Neural cell (in vitro differentiated cells): ENCODE data around the gene OVCA2. TPM values are rescaled to one million over a fixed set of nuclear protein-coding genes. Genes with fewer than 3 reads are reported as not detected.

ENCODE experiments used
- H2AFZ ChIP-seq: fragments of 200-600, 300-800 bp; sonication (generic), shearing (Covaris generic); 2 replicates; pipeline ENCODE4 v1.6.0; 2014; ENCODE audit warnings: low read depth, mild to moderate bottlenecking, antibody characterized with exemption, low read length, moderate library complexity
- H3F3A ChIP-seq: fragments of 200-600 bp; shearing (Covaris generic); 2 replicates; pipeline ENCODE4 v1.6.1; 2016; ENCODE audit warnings: mild to moderate bottlenecking, moderate library complexity, mixed read lengths, antibody characterized with exemption, low read length; ENCODE audit not compliant: insufficient read depth, poor library complexity, severe bottlenecking
- H3K27ac ChIP-seq: fragments of 200-600, 300-800 bp; sonication (generic), shearing (Covaris generic); 2 replicates; pipeline ENCODE4 v1.5.1; 2014; ENCODE audit warnings: mild to moderate bottlenecking, low read length, moderate library complexity
- H3K27me3 ChIP-seq: fragments of 300-800, 200-600 bp; sonication (generic), shearing (Covaris generic); 2 replicates; pipeline ENCODE4 v1.6.0; 2014; ENCODE audit warnings: mild to moderate bottlenecking, low read depth, low read length, moderate library complexity; ENCODE audit not compliant: insufficient read depth
- H3K36me3 ChIP-seq: fragments of 300-800, 200-600 bp; sonication (generic), shearing (Covaris generic); 2 replicates; pipeline ENCODE4 v1.5.1; 2014; ENCODE audit warnings: mild to moderate bottlenecking, antibody characterized with exemption, low read length, moderate library complexity; ENCODE audit not compliant: insufficient read depth
- H3K4me2 ChIP-seq: fragments of 300-800, 200-600 bp; sonication (generic), shearing (Covaris generic); 2 replicates; pipeline ENCODE4 v1.6.0; 2014; ENCODE audit warnings: mild to moderate bottlenecking, low read length
- H3K4me3 ChIP-seq: fragments of 300-800, 200-600 bp; sonication (generic), shearing (Covaris generic); 2 replicates; pipeline ENCODE4 v1.5.1; 2014; ENCODE audit warnings: mild to moderate bottlenecking, low read length, moderate library complexity
- H3K79me2 ChIP-seq: fragments of 200-600 bp; shearing (Covaris generic); replicated peaks from 2 replicates; pipeline ENCODE4 v1.6.0; 2014; ENCODE audit warnings: mild to moderate bottlenecking, low read length, moderate library complexity; ENCODE audit not compliant: insufficient read depth
- H3K9ac ChIP-seq: fragments of 300-800, 200-600 bp; sonication (generic), shearing (Covaris generic); 2 replicates; pipeline ENCODE4 v1.6.1; 2016; ENCODE audit warnings: mild to moderate bottlenecking, low read length, mixed read lengths
- H3K9me2 ChIP-seq: fragments of 200-600 bp; shearing (Covaris generic); 2 replicates; pipeline ENCODE4 v1.6.1; 2016; ENCODE audit warnings: mild to moderate bottlenecking, low read length, mixed read lengths; ENCODE audit not compliant: insufficient read depth
- H3K9me3 ChIP-seq: fragments of 200-600, 300-800 bp; sonication (generic), shearing (Covaris generic); 2 replicates; pipeline ENCODE4 v1.6.1; 2016; ENCODE audit warnings: mild to moderate bottlenecking, mixed run types, low read length, moderate library complexity, mixed read lengths
- H4K20me1 ChIP-seq: fragments of 200-600 bp; shearing (Covaris generic); 2 replicates; pipeline ENCODE4 v1.6.1; 2016; ENCODE audit warnings: mild to moderate bottlenecking, mixed run types; ENCODE audit not compliant: insufficient read depth
- EP300 ChIP-seq: fragments of 450-650 bp; conservative IDR thresholded peaks from 2 replicates; pipeline ENCODE4 v1.6.1; 2014; ENCODE audit warnings: antibody characterized with exemption, mild to moderate bottlenecking, moderate library complexity; ENCODE audit not compliant: poor library complexity, severe bottlenecking
- EZH2 ChIP-seq: fragments of 200-600, 300-800 bp; shearing (Covaris generic), sonication (generic); IDR thresholded peaks from 2 replicates; pipeline ENCODE4 v1.6.1; 2014; ENCODE audit warnings: antibody characterized with exemption, low read length, borderline replicate concordance, mild to moderate bottlenecking; ENCODE audit not compliant: insufficient read depth, poor library complexity, severe bottlenecking
- MXI1 ChIP-seq: fragments of 450-650 bp; conservative IDR thresholded peaks from 2 replicates; pipeline ENCODE4 v1.6.1; 2014; ENCODE audit warnings: antibody characterized with exemption, mild to moderate bottlenecking; ENCODE audit not compliant: poor library complexity, severe bottlenecking
- POLR2AphosphoS5 ChIP-seq: IDR thresholded peaks from 2 replicates; pipeline ENCODE4 v1.6.1; 2012
- RAD21 ChIP-seq: fragments of 450-650 bp; conservative IDR thresholded peaks from 2 replicates; pipeline ENCODE4 v1.6.1; 2014; ENCODE audit warnings: antibody characterized with exemption, mild to moderate bottlenecking, moderate library complexity
- SMC3 ChIP-seq: fragments of 450-650 bp; conservative IDR thresholded peaks from 2 replicates; pipeline ENCODE4 v1.6.1; 2014; ENCODE audit warnings: antibody characterized with exemption, mild to moderate bottlenecking, moderate library complexity; ENCODE audit not compliant: poor library complexity
- TAF1 ChIP-seq: IDR thresholded peaks from 2 replicates; pipeline ENCODE4 v1.6.1; 2012; ENCODE audit warnings: low read depth
- polyA plus RNA-seq: library from polyadenylated mRNA; depleted of rRNA; stranded (reverse); fragments of >200 nt; gene quantifications from 2 replicates; pipeline ENCODE4 v1.2.3, GENCODE V29; 2014
- small RNA-seq, 3 experiments: library from RNA; depleted of rRNA; stranded (forward); fragments of <200 nt; gene quantifications; one replicate each; pipeline ENCODE3, GENCODE V24; 2012
- TF ChIP-seq, protein P1 (sequence below): fragments of 450-650 bp; IDR thresholded peaks from 2 replicates; pipeline ENCODE4 v1.5.1; 2014; ENCODE audit warnings: antibody characterized with exemption, mild to moderate bottlenecking, moderate library complexity; ENCODE audit not compliant: poor library complexity, severe bottlenecking
- TF ChIP-seq, protein P2 (sequence below): IDR thresholded peaks from 2 replicates; pipeline ENCODE4 v1.6.1; 2012; ENCODE audit warnings: borderline replicate concordance

OVCA2 gene
- polyA plus RNA-seq, 1 donor from 2014 or later: 54.4 TPM

DNA sequence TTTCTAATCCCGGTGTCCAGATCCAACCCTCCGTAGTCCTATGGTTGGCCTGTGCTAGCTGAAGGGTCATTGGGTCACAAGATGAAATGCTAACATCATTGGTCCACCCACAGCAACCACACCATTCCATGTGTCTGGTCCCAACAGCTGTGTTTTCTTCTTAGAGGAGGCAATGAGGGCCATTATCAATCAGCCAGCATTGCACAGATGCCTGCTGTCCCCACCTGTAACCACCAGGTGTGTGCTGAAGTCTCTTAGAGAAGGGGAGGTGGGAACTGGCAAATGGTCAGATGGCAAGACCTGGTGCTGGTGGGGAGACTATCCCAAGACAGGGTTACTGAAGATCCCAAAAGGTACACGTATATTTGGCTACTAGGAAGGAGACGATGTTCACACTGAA is 50.4 kb downstream of the OVCA2 start:
- H3K9me3 ChIP-seq: no peaks in the 10 kb centered on the region
- H3K79me2 ChIP-seq: no peaks in the 10 kb centered on the region
- H3K36me3 ChIP-seq: no peaks in the 10 kb centered on the region
- H4K20me1 ChIP-seq: no peaks in the 10 kb centered on the region
- H3K9ac ChIP-seq: no peak overlapping the region
- no peaks in the 10 kb centered on the region for H3F3A ChIP-seq
- no peak overlapping the region for H3K4me2 ChIP-seq
- H3K27me3 ChIP-seq: no peaks in the 10 kb centered on the region
- H3K9me2 ChIP-seq: no peaks in the 10 kb centered on the region
- H3K4me3 ChIP-seq: no peak overlapping the region
- no peak overlapping the region for H2AFZ ChIP-seq
- no peak overlapping the region for H3K27ac ChIP-seq
- TF ChIP-seq, protein P1, sequence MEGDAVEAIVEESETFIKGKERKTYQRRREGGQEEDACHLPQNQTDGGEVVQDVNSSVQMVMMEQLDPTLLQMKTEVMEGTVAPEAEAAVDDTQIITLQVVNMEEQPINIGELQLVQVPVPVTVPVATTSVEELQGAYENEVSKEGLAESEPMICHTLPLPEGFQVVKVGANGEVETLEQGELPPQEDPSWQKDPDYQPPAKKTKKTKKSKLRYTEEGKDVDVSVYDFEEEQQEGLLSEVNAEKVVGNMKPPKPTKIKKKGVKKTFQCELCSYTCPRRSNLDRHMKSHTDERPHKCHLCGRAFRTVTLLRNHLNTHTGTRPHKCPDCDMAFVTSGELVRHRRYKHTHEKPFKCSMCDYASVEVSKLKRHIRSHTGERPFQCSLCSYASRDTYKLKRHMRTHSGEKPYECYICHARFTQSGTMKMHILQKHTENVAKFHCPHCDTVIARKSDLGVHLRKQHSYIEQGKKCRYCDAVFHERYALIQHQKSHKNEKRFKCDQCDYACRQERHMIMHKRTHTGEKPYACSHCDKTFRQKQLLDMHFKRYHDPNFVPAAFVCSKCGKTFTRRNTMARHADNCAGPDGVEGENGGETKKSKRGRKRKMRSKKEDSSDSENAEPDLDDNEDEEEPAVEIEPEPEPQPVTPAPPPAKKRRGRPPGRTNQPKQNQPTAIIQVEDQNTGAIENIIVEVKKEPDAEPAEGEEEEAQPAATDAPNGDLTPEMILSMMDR: no peak
- TF ChIP-seq RAD21: no peak
- no peak for TF ChIP-seq MXI1
- TF ChIP-seq, protein P2, sequence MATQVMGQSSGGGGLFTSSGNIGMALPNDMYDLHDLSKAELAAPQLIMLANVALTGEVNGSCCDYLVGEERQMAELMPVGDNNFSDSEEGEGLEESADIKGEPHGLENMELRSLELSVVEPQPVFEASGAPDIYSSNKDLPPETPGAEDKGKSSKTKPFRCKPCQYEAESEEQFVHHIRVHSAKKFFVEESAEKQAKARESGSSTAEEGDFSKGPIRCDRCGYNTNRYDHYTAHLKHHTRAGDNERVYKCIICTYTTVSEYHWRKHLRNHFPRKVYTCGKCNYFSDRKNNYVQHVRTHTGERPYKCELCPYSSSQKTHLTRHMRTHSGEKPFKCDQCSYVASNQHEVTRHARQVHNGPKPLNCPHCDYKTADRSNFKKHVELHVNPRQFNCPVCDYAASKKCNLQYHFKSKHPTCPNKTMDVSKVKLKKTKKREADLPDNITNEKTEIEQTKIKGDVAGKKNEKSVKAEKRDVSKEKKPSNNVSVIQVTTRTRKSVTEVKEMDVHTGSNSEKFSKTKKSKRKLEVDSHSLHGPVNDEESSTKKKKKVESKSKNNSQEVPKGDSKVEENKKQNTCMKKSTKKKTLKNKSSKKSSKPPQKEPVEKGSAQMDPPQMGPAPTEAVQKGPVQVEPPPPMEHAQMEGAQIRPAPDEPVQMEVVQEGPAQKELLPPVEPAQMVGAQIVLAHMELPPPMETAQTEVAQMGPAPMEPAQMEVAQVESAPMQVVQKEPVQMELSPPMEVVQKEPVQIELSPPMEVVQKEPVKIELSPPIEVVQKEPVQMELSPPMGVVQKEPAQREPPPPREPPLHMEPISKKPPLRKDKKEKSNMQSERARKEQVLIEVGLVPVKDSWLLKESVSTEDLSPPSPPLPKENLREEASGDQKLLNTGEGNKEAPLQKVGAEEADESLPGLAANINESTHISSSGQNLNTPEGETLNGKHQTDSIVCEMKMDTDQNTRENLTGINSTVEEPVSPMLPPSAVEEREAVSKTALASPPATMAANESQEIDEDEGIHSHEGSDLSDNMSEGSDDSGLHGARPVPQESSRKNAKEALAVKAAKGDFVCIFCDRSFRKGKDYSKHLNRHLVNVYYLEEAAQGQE: no peak
- TF ChIP-seq TAF1: no peak
- no peak for TF ChIP-seq POLR2AphosphoS5
- no peak for TF ChIP-seq EP300
- TF ChIP-seq EZH2: no peak
- TF ChIP-seq SMC3: no peak

Small RNA genes lying within 50 kb of the gene (small RNA-seq; reads per million reads assigned to genes)
- gene AC090617.9 (0 reads per million in 3 experiments), gene MIR132 (116 to 141 (median 129) reads per million in 3 experiments), gene MIR212 (55.5 to 81.0 (median 64.2) reads per million in 3 experiments), gene OVCA2 (0 reads per million in 3 experiments)

Other genes starting within 250 kb of the OVCA2 start
- gene SMYD4, start 212.1 kb upstream of the OVCA2 start, polyA plus RNA-seq: 6.8 and 12.9 TPM in 2 replicates
- 8.4 and 8.9 TPM in 2 replicates for gene RPA1, start 212.0 kb upstream of the OVCA2 start, polyA plus RNA-seq
- 6.6 and 8.1 TPM in 2 replicates for gene RTN4RL1, start 16.7 kb upstream of the OVCA2 start, polyA plus RNA-seq
- gene DPH1, start 11.9 kb upstream of the OVCA2 start, polyA plus RNA-seq: 42.1 and 44.8 TPM in 2 replicates
- 1.7 and 2.8 TPM in 2 replicates for gene HIC1, start 13.1 kb downstream of the OVCA2 start, polyA plus RNA-seq